ENCODE data around the gene TSPAN3.

The TSPAN3 gene

GRCh38 chr15:77032647-77033416 lies 38.1 kb downstream of the TSPAN3 start:
- no peak for DNase-seq

GRCh38 chr15:77032052-77032646 lies 38.8 kb downstream of the TSPAN3 start:
- no peak for DNase-seq

- no peak for DNase-seq
Observed at GRCh38 chr15:77031376-77032050, 39.4 kb downstream of the TSPAN3 start.

- no peak for DNase-seq
Observed at GRCh38 chr15:77030928-77031375, 40.0 kb downstream of the TSPAN3 start.

GRCh38 chr15:77030048-77030927 lies 40.6 kb downstream of the TSPAN3 start:
- DNase-seq = no peak

- no peak for DNase-seq
Observed at GRCh38 chr15:77029166-77030047, 41.5 kb downstream of the TSPAN3 start.

GRCh38 chr15:77028451-77029165 lies 42.3 kb downstream of the TSPAN3 start:
- no peak for DNase-seq

GRCh38 chr15:77027697-77028450 lies 43.0 kb downstream of the TSPAN3 start:
- DNase-seq = no peak

GRCh38 chr15:77027111-77027696 lies 43.7 kb downstream of the TSPAN3 start:
- DNase-seq = no peak

- DNase-seq = no peak
Observed at GRCh38 chr15:77026501-77027110, 44.3 kb downstream of the TSPAN3 start.

- no peak for DNase-seq
Observed at GRCh38 chr15:77025941-77026411, 44.9 kb downstream of the TSPAN3 start.

GRCh38 chr15:77025083-77025901 lies 45.6 kb downstream of the TSPAN3 start:
- DNase-seq = no peak

- DNase-seq = no peak
Observed at GRCh38 chr15:77024273-77025082, 46.4 kb downstream of the TSPAN3 start.

GRCh38 chr15:77023576-77024272 lies 47.2 kb downstream of the TSPAN3 start:
- DNase-seq = no peak

GRCh38 chr15:77022646-77023575 lies 48.0 kb downstream of the TSPAN3 start:
- no peak for DNase-seq
